Trophoblast cell (in vitro differentiated cells and primary cell): ENCODE measurements around the gene RTN4RL1.

Source experiments
- DNase-seq, 2 donors: peaks; one replicate each; pipeline ENCODE4 v3.0.0-alpha.2; 2016
- H2AFZ ChIP-seq: 2 replicates; pipeline ENCODE4 v1.6.1; 2013; ENCODE audit warnings: low read length, moderate library complexity, mild to moderate bottlenecking; ENCODE audit not compliant: insufficient read depth, poor library complexity
- H2AK5ac ChIP-seq: 2 replicates; pipeline ENCODE4 v1.6.1; 2013; ENCODE audit warnings: mild to moderate bottlenecking, low read length
- H2BK120ac ChIP-seq: 2 replicates; pipeline ENCODE4 v1.6.1; 2013; ENCODE audit warnings: low read length, mild to moderate bottlenecking, moderate library complexity; ENCODE audit not compliant: insufficient read depth, poor library complexity
- H2BK12ac ChIP-seq: 2 replicates; pipeline ENCODE4 v1.6.1; 2013; ENCODE audit warnings: mild to moderate bottlenecking, low read length, moderate library complexity
- H2BK5ac ChIP-seq: 2 replicates; pipeline ENCODE4 v1.6.1; 2013; ENCODE audit warnings: low read length, low read depth, moderate library complexity, mild to moderate bottlenecking; ENCODE audit not compliant: poor library complexity
- H3K14ac ChIP-seq: 2 replicates; pipeline ENCODE4 v1.6.1; 2013; ENCODE audit warnings: mild to moderate bottlenecking, low read length
- H3K18ac ChIP-seq: 2 replicates; pipeline ENCODE4 v1.6.1; 2013; ENCODE audit warnings: mild to moderate bottlenecking, low read length
- H3K23ac ChIP-seq: 2 replicates; pipeline ENCODE4 v1.6.1; 2013; ENCODE audit warnings: low read length
- H3K27ac ChIP-seq: 2 replicates; pipeline ENCODE4 v1.5.1; 2013; ENCODE audit warnings: low read depth, mild to moderate bottlenecking, inconsistent platforms, low read length, moderate library complexity
- H3K27me3 ChIP-seq: 2 replicates; pipeline ENCODE4 v1.6.1; 2013; ENCODE audit warnings: inconsistent platforms, mild to moderate bottlenecking, low read length, moderate library complexity; ENCODE audit not compliant: insufficient read depth
- H3K36me3 ChIP-seq, 2 experiments: 1 replicate in 1 of 2; 2 replicates in 1 of 2; pipeline ENCODE4 v1.6.1; 2013; ENCODE audit warnings: low read length in 2 of 2, mild to moderate bottlenecking in 2 of 2, moderate library complexity in 1 of 2; ENCODE audit not compliant: insufficient read depth in 2 of 2, control insufficient read depth in 1 of 2
- H3K4ac ChIP-seq: 2 replicates; pipeline ENCODE4 v1.6.1; 2013; ENCODE audit warnings: low read depth, mild to moderate bottlenecking, low read length, moderate library complexity
- H3K4me1 ChIP-seq, 2 experiments: 1 replicate in 1 of 2; 2 replicates in 1 of 2; pipeline ENCODE4 v1.6.1; 2013; ENCODE audit warnings: low read length in 2 of 2, mild to moderate bottlenecking in 2 of 2, moderate library complexity in 1 of 2; ENCODE audit not compliant: insufficient read depth in 2 of 2, control insufficient read depth in 1 of 2
- H3K4me2 ChIP-seq: 2 replicates; pipeline ENCODE4 v1.6.1; 2013; ENCODE audit warnings: inconsistent platforms, mild to moderate bottlenecking, low read length, moderate library complexity
- H3K4me3 ChIP-seq: 2 replicates; pipeline ENCODE4 v1.5.1; 2013; ENCODE audit warnings: mild to moderate bottlenecking, low read depth, low read length, inconsistent platforms
- H3K79me1 ChIP-seq: one replicate; pipeline ENCODE4 v1.6.1; 2013; ENCODE audit warnings: low read length
- H3K79me2 ChIP-seq: 2 replicates; pipeline ENCODE4 v1.6.1; 2013; ENCODE audit warnings: low read length, mild to moderate bottlenecking; ENCODE audit not compliant: control insufficient read depth, insufficient read depth, poor library complexity
- H3K9ac ChIP-seq: 2 replicates; pipeline ENCODE4 v1.6.1; 2013; ENCODE audit warnings: mild to moderate bottlenecking, low read length
- H3K9me3 ChIP-seq: 2 replicates; pipeline ENCODE4 v1.6.1; 2013; ENCODE audit warnings: low read depth, mild to moderate bottlenecking, control low read depth, inconsistent platforms, low read length; ENCODE audit not compliant: insufficient read depth
- H4K12ac ChIP-seq: 2 replicates; pipeline ENCODE4 v1.6.1; 2013; ENCODE audit warnings: low read depth, mild to moderate bottlenecking, low read length, moderate library complexity
- H4K8ac ChIP-seq: 2 replicates; pipeline ENCODE4 v1.6.1; 2013; ENCODE audit warnings: low read depth, mild to moderate bottlenecking, low read length, moderate library complexity
- H4K91ac ChIP-seq: one replicate; pipeline ENCODE4 v1.6.1; 2013; ENCODE audit warnings: low read depth, mild to moderate bottlenecking, low read length, moderate library complexity
- WGBS: extraction: QIAGEN DNeasy Blood & Tissue Kit; methylation state at CpG from one replicate; pipeline ENCODE4 v1.1.7; 2013; ENCODE audit warnings: missing lambda C conversion rate; ENCODE audit not compliant: insufficient read length, insufficient coverage; ENCODE audit errors: extremely low coverage; 5-methylcytosine and 5-hydroxymethylcytosine counted together

Gene RTN4RL1

GRCh38 chr17:2029911-2030778 is 5.0 kb upstream of the RTN4RL1 start, which contains the start of gene DPH1:
Gene DPH1 (plus strand): TSS chr17:2030153. CDS start chr17:2030170, 17 bp downstream.
- no peaks in the 10 kb centered on the region for H3K36me3 ChIP-seq
- peak within 1 kb of the TSS; percentile 81 for H2BK120ac ChIP-seq
- no peak within 1 kb of the TSS for H3K4ac ChIP-seq
- peak within 1 kb of the TSS; percentile 62 for H3K18ac ChIP-seq
- no CpG with 5 or more reads among the region's 59 CpGs for WGBS
- H2AK5ac ChIP-seq, result peak within 1 kb of the TSS; percentile 12
- peak within 1 kb of the TSS; percentile 95 for H2AFZ ChIP-seq
- H3K79me1 ChIP-seq, result peaks cover 7% of the 10 kb centered on the region
- peak within 1 kb of the TSS; percentile 84 for H4K8ac ChIP-seq
- H3K79me2 ChIP-seq, result peaks cover 3% of the 10 kb centered on the region
- peak within 1 kb of the TSS; percentile 51 for H3K14ac ChIP-seq
- H3K9ac ChIP-seq, result peak within 1 kb of the TSS; percentile 86
- peak within 1 kb of the TSS; percentile 91 for H3K4me2 ChIP-seq
- peak; percentile 81 to 90 for DNase-seq
- H3K23ac ChIP-seq, result no peak within 1 kb of the TSS
- no peak within 1 kb of the TSS for H2BK5ac ChIP-seq
- peaks cover 22% of the 10 kb centered on the region for H3K27me3 ChIP-seq
- no peak within 1 kb of the TSS for H3K27ac ChIP-seq
- H3K4me3 ChIP-seq, result peak within 1 kb of the TSS; percentile 92
- H4K91ac ChIP-seq, result peak within 1 kb of the TSS; percentile 51
- peaks cover 2% of the 10 kb centered on the region for H3K9me3 ChIP-seq
- H4K12ac ChIP-seq, result peak within 1 kb of the TSS; percentile 56
- no peak within 1 kb of the TSS for H2BK12ac ChIP-seq
- H3K4me1 ChIP-seq, result peaks cover 7 to 14% of the 10 kb centered on the region in 2 experiments

GRCh38 chr17:2028737-2029136 is 3.6 kb upstream of the RTN4RL1 start:
- H3K18ac ChIP-seq, result no peak overlapping the region
- H3K4me2 ChIP-seq, result no peak overlapping the region
- H3K9ac ChIP-seq, result no peak overlapping the region
- no peak overlapping the region for H4K8ac ChIP-seq
- H2BK12ac ChIP-seq, result no peak overlapping the region
- H2AFZ ChIP-seq, result no peak overlapping the region
- H3K4ac ChIP-seq, result no peak overlapping the region
- WGBS, result no CpG with 5 or more reads among the region's 6 CpGs
- H3K27ac ChIP-seq, result no peak overlapping the region
- no peaks in the 10 kb centered on the region for H3K36me3 ChIP-seq
- DNase-seq, result no peak
- no peak overlapping the region for H3K23ac ChIP-seq
- H3K4me1 ChIP-seq, result peaks cover 7 to 26% of the 10 kb centered on the region in 2 experiments
- H2AK5ac ChIP-seq, result no peak overlapping the region
- no peak overlapping the region for H4K91ac ChIP-seq
- H3K9me3 ChIP-seq, result peaks cover 2% of the 10 kb centered on the region
- H3K4me3 ChIP-seq, result no peak overlapping the region
- no peak overlapping the region for H2BK120ac ChIP-seq
- H3K79me1 ChIP-seq, result peaks cover 7% of the 10 kb centered on the region
- H3K27me3 ChIP-seq, result peaks cover 36% of the 10 kb centered on the region
- H3K79me2 ChIP-seq, result peaks cover 3% of the 10 kb centered on the region
- no peak overlapping the region for H2BK5ac ChIP-seq
- no peak overlapping the region for H3K14ac ChIP-seq
- no peak overlapping the region for H4K12ac ChIP-seq

GRCh38 chr17:2028234-2028614 is 3.1 kb upstream of the RTN4RL1 start:
- peaks cover 3% of the 10 kb centered on the region for H3K79me2 ChIP-seq
- H4K12ac ChIP-seq, result no peak overlapping the region
- no peaks in the 10 kb centered on the region for H3K36me3 ChIP-seq
- no peak overlapping the region for H3K18ac ChIP-seq
- H4K91ac ChIP-seq, result peak overlapping the region; percentile 13
- peaks cover 7% of the 10 kb centered on the region for H3K79me1 ChIP-seq
- H3K4me1 ChIP-seq, result peaks cover 7 to 26% of the 10 kb centered on the region in 2 experiments
- H3K9me3 ChIP-seq, result peaks cover 2% of the 10 kb centered on the region
- no peak overlapping the region for H2BK120ac ChIP-seq
- H2BK12ac ChIP-seq, result no peak overlapping the region
- H3K4me3 ChIP-seq, result no peak overlapping the region
- DNase-seq, result no peak
- no peak overlapping the region for H3K4ac ChIP-seq
- H2AK5ac ChIP-seq, result no peak overlapping the region
- no peak overlapping the region for H3K27ac ChIP-seq
- H2BK5ac ChIP-seq, result no peak overlapping the region
- no peak overlapping the region for H3K23ac ChIP-seq
- no peak overlapping the region for H3K14ac ChIP-seq
- H2AFZ ChIP-seq, result no peak overlapping the region
- H3K4me2 ChIP-seq, result no peak overlapping the region
- peaks cover 40% of the 10 kb centered on the region for H3K27me3 ChIP-seq
- H4K8ac ChIP-seq, result no peak overlapping the region
- H3K9ac ChIP-seq, result no peak overlapping the region
- no CpG with 5 or more reads among the region's 5 CpGs for WGBS

GRCh38 chr17:2027528-2028233 is 2.5 kb upstream of the RTN4RL1 start:
- H3K9ac ChIP-seq, result no peak overlapping the region
- H2BK120ac ChIP-seq, result no peak overlapping the region
- H3K23ac ChIP-seq, result no peak overlapping the region
- H2BK12ac ChIP-seq, result no peak overlapping the region
- H3K36me3 ChIP-seq, result no peaks in the 10 kb centered on the region
- H2AFZ ChIP-seq, result no peak overlapping the region
- H3K14ac ChIP-seq, result no peak overlapping the region
- H3K18ac ChIP-seq, result no peak overlapping the region
- peaks cover 3% of the 10 kb centered on the region for H3K79me2 ChIP-seq
- no peak overlapping the region for H3K4me2 ChIP-seq
- H3K4me1 ChIP-seq, result peaks cover 7 to 26% of the 10 kb centered on the region in 2 experiments
- no peak for DNase-seq
- H3K4me3 ChIP-seq, result no peak overlapping the region
- peaks cover 46% of the 10 kb centered on the region for H3K27me3 ChIP-seq
- H2BK5ac ChIP-seq, result no peak overlapping the region
- peaks cover 7% of the 10 kb centered on the region for H3K79me1 ChIP-seq
- peaks cover 3% of the 10 kb centered on the region for H3K9me3 ChIP-seq
- no peak overlapping the region for H4K12ac ChIP-seq
- no CpG with 5 or more reads among the region's 11 CpGs for WGBS
- no peak overlapping the region for H2AK5ac ChIP-seq
- H4K91ac ChIP-seq, result no peak overlapping the region
- no peak overlapping the region for H3K27ac ChIP-seq
- no peak overlapping the region for H4K8ac ChIP-seq
- H3K4ac ChIP-seq, result no peak overlapping the region
